ENCODE results near the gene ATRX.

- no peak for TF ChIP-seq POLR2AphosphoS5 (IDR thresholded peaks at IDR 0.05; ENCODE audit: insufficient read depth in 1 of 2, low read depth in 1 of 2)
- no peak for TF ChIP-seq POLR2A (IDR thresholded peaks at IDR 0.05)
Measured at GRCh38 chrX:77786365-77786680, 307 bp upstream of the ATRX start.
